Suprapubic skin (tissue), 4 donors: ENCODE results near the gene GRIA3.

Source experiments
- CTCF ChIP-seq, 2 donors: fragments of 200-600 bp in 1 of 2; fragments of 450-650 bp in 1 of 2; sonication (generic) in 1 of 2; IDR thresholded peaks; one replicate each; pipeline ENCODE4 v1.5.1; 2016 to 2019; ENCODE audit warnings: antibody characterized with exemption in 2 of 2, mild to moderate bottlenecking in 1 of 2, moderate library complexity in 1 of 2
- POLR2A ChIP-seq, 2 donors: fragments of 450-650 bp; IDR thresholded peaks; one replicate each; pipeline ENCODE4 v1.6.1; 2017; ENCODE audit warnings: antibody characterized with exemption in 2 of 2, mild to moderate bottlenecking in 2 of 2, moderate library complexity in 2 of 2
- POLR2AphosphoS5 ChIP-seq, 3 donors: sonication (generic); formaldehyde crosslinking; IDR thresholded peaks; one replicate each; pipeline ENCODE4 v1.6.1; 2017; ENCODE audit warnings: antibody characterized with exemption in 3 of 3

DNA sequence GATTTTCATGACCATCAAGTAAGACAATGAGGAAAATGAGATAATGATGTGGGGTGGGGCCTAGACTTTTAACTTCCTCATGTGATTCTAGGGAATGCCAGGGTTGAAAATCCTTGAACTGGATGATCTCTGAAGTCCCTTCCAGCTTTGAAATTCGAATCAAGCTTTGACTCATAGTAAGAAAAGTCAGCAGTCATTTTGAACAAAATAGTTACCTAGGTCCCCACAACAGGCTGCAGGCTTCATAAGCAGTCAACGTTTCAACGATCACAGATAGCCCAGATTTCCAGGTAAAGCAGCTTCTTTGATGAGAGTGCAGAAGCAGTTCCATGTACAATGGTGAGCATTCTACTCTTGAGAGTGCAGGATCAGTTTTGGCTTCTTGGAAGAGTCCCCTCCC, 93.7 kb downstream of the GRIA3 start:
- no peak for TF ChIP-seq CTCF (IDR thresholded peaks at IDR 0.05)
- TF ChIP-seq POLR2A (IDR thresholded peaks at IDR 0.05) = no peak
- TF ChIP-seq POLR2AphosphoS5 (IDR thresholded peaks at IDR 0.05) = no peak
